A549 (cell line): ENCODE results near the gene QSOX1. TPM values are rescaled to one million over a fixed set of nuclear protein-coding genes. Genes with fewer than 3 reads are reported as not detected.

Experiments
- ATAC-seq, 2 experiments: fragments of 200-7000 bp in 1 of 2; fragments of >200 bp in 1 of 2; cut with Nextera tagmentation in 1 of 2; cut with Tn5 transposase in 1 of 2; 3 replicates each; pipeline versions ENCODE4 v1.8.0 to v1.9.1; 2018 to 2020; ENCODE audit warnings: mild to moderate bottlenecking in 1 of 2, moderate library complexity in 1 of 2
- CTCF ChIA-PET: fragments of 300-600 bp; sonication (Branson Sonifier 250); formaldehyde crosslinking; extraction: SDS; loops from one replicate; lab custom pipeline; 2021; ENCODE audit warnings: antibody characterized with exemption, inconsistent platforms; lab: Yijun Ruan, JAX
- POLR2A ChIA-PET: fragments of 350-600 bp; formaldehyde crosslinking; extraction: SDS; loops from one replicate; lab custom pipeline; 2021; ENCODE audit warnings: antibody characterized with exemption, inconsistent platforms; lab: Yijun Ruan, JAX
- DNase-seq, 2 experiments: peaks; one replicate each; pipeline versions ENCODE4 v3.0.0 to v3.0.0-alpha.2; 2011 to 2016; ENCODE audit warnings: low read depth in 1 of 2, low spot score in 1 of 2
- FAIRE-seq: peaks from 2 replicates; lab custom pipeline; 2011; peaks lifted over from hg19 to GRCh38; lab: Jason Lieb, UNC
- H3K27ac ChIP-seq, 2 experiments: fragments of >200 bp; sonication (Bioruptor Twin); formaldehyde crosslinking; 3 replicates each; pipeline ENCODE4 v1.5.1; 2016 to 2017
- H3K4me1 ChIP-seq: fragments of >200 bp; sonication (Bioruptor Twin); formaldehyde crosslinking; 3 replicates; pipeline ENCODE4 v1.6.1; 2016
- H3K4me2 ChIP-seq: fragments of >200 bp; sonication (Bioruptor Twin); formaldehyde crosslinking; 3 replicates; pipeline ENCODE4 v1.6.1; 2016
- H3K4me3 ChIP-seq: fragments of >200 bp; sonication (Bioruptor Twin); formaldehyde crosslinking; 3 replicates; pipeline ENCODE4 v1.5.1; 2016
- H3K9me3 ChIP-seq: fragments of >200 bp; sonication (Bioruptor Twin); formaldehyde crosslinking; 3 replicates; pipeline ENCODE4 v1.6.1; 2016
- CBX8 ChIP-seq: fragments of 200-600 bp; sonication (generic); IDR thresholded peaks from 2 replicates; pipeline ENCODE4 v1.6.1; 2016
- CHD4 ChIP-seq: fragments of 200-600 bp; sonication (generic); IDR thresholded peaks from 2 replicates; pipeline ENCODE4 v1.6.1; 2016; ENCODE audit warnings: antibody characterized with exemption, mild to moderate bottlenecking, borderline replicate concordance
- E2F6 ChIP-seq: IDR thresholded peaks from 2 replicates; pipeline ENCODE4 v1.6.1; 2012; ENCODE audit warnings: low read depth, borderline replicate concordance
- EP300 ChIP-seq, 2 experiments: fragments of >200 bp; sonication (Bioruptor Twin); formaldehyde crosslinking; IDR thresholded peaks; 2 replicates in 1 of 2; 3 replicates in 1 of 2; pipeline ENCODE4 v1.6.1; 2016 to 2017
- HES2 ChIP-seq: fragments of >200 bp; sonication (Bioruptor Twin); formaldehyde crosslinking; IDR thresholded peaks from 2 replicates; pipeline ENCODE4 v1.6.1; 2016
- KDM5A ChIP-seq: fragments of 200-600 bp; sonication (generic); IDR thresholded peaks from 2 replicates; pipeline ENCODE4 v1.6.1; 2016; ENCODE audit warnings: antibody characterized with exemption, mild to moderate bottlenecking
- RAD21 ChIP-seq, 2 experiments: fragments of >200 bp in 1 of 2; sonication (Bioruptor Twin) in 1 of 2; formaldehyde crosslinking in 1 of 2; IDR thresholded peaks in 1 of 2; conservative IDR thresholded peaks in 1 of 2; 2 replicates in 1 of 2; 3 replicates in 1 of 2; pipeline ENCODE4 v1.6.1; 2012 to 2018; ENCODE audit warnings: inconsistent platforms in 1 of 2
- RARB ChIP-seq: fragments of 250-450 bp; sonication (Bioruptor Pico); IDR thresholded peaks from 2 replicates; pipeline ENCODE4 v1.8.0; 2021; ENCODE audit warnings: mild to moderate bottlenecking, moderate library complexity
- TFCP2L1 ChIP-seq: fragments of 250-450 bp; sonication (Bioruptor Pico); IDR thresholded peaks from 2 replicates; pipeline ENCODE4 v1.5.0; 2021; ENCODE audit warnings: mild to moderate bottlenecking
- TP53 ChIP-seq: fragments of 250-450 bp; sonication (Bioruptor Pico); IDR thresholded peaks from 2 replicates; pipeline ENCODE4 v1.5.0; 2021; ENCODE audit warnings: mild to moderate bottlenecking, moderate library complexity
- ZNF302 ChIP-seq: fragments of 250-450 bp; sonication (Bioruptor Pico); IDR thresholded peaks from 2 replicates; pipeline ENCODE4 v1.9.0; 2021; ENCODE audit warnings: inconsistent platforms, mild to moderate bottlenecking, moderate library complexity
- WGBS: methylation state at CpG from one replicate; pipeline ENCODE4 v1.1.6; 2017; ENCODE audit errors: missing lambda C conversion rate; 5-methylcytosine and 5-hydroxymethylcytosine counted together
- polyA plus RNA-seq, 4 experiments: library from polyadenylated mRNA; depleted of rRNA in 3 of 4; stranded (reverse); fragments of >200 nt; fragmentation: RNase III in 1 of 4; extraction: RNeasy Plus Mini Kit Qiagen cat#74134 plus additional on column Dnase treatment in 1 of 4; gene quantifications; 2 replicates in 3 of 4; 3 replicates in 1 of 4; pipeline ENCODE4 v1.2.3, GENCODE V29; 2011 to 2017
- TF ChIP-seq, protein P1 (sequence below): fragments of 150-350 bp; IDR thresholded peaks from 2 replicates; pipeline ENCODE4 v1.6.1; 2014; ENCODE audit warnings: low read depth, mild to moderate bottlenecking, low read length
- TF ChIP-seq, protein P2 (sequence below): fragments of 250-450 bp; sonication (Bioruptor Pico); IDR thresholded peaks from 2 replicates; pipeline ENCODE4 v1.5.0; 2021; ENCODE audit warnings: mild to moderate bottlenecking, moderate library complexity, borderline replicate concordance
- TF ChIP-seq, protein P3 (sequence below): fragments of >200 bp; sonication (Bioruptor Twin); formaldehyde crosslinking; IDR thresholded peaks from 3 replicates; pipeline ENCODE4 v1.5.1; 2016
- TF ChIP-seq, protein P4 (sequence below): fragments of >200 bp; sonication (Bioruptor Twin); formaldehyde crosslinking; IDR thresholded peaks from 3 replicates; pipeline ENCODE4 v1.6.1; 2016

QSOX1 gene
- polyA plus RNA-seq, 2 of the 4 experiments (the other 2 are of a cell fraction), result 43.8 to 60.2 TPM

- Histone ChIP-seq H3K27ac (no peak overlapping the region), H3K4me3 (no peak overlapping the region), H3K4me1 (no peaks in the 10 kb centered on the region; the same call in 2 of the 3 replicates), H3K4me2 (no peak overlapping the region), H3K9me3 (no peaks in the 10 kb centered on the region)
- no peak for FAIRE-seq
- no peak for DNase-seq
- 69% methylated on average over 6 of the region's 6 CpGs for WGBS
- TF ChIP-seq, protein P1, sequence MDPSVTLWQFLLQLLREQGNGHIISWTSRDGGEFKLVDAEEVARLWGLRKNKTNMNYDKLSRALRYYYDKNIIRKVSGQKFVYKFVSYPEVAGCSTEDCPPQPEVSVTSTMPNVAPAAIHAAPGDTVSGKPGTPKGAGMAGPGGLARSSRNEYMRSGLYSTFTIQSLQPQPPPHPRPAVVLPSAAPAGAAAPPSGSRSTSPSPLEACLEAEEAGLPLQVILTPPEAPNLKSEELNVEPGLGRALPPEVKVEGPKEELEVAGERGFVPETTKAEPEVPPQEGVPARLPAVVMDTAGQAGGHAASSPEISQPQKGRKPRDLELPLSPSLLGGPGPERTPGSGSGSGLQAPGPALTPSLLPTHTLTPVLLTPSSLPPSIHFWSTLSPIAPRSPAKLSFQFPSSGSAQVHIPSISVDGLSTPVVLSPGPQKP, result no peak
- TF ChIP-seq TFCP2L1, result no peak
- TF ChIP-seq RAD21 (conservative IDR thresholded peaks at IDR 0.05 in 1 of 2, IDR thresholded peaks at IDR 0.05 in 1 of 2), result no peak
- no peak for TF ChIP-seq E2F6
- TF ChIP-seq CBX8, result no peak
- TF ChIP-seq HES2, result no peak
- TF ChIP-seq ZNF302, result no peak
- no peak for TF ChIP-seq EP300 (IDR thresholded peaks at IDR 0.05)
- TF ChIP-seq RARB, result no peak
- TF ChIP-seq, protein P2, sequence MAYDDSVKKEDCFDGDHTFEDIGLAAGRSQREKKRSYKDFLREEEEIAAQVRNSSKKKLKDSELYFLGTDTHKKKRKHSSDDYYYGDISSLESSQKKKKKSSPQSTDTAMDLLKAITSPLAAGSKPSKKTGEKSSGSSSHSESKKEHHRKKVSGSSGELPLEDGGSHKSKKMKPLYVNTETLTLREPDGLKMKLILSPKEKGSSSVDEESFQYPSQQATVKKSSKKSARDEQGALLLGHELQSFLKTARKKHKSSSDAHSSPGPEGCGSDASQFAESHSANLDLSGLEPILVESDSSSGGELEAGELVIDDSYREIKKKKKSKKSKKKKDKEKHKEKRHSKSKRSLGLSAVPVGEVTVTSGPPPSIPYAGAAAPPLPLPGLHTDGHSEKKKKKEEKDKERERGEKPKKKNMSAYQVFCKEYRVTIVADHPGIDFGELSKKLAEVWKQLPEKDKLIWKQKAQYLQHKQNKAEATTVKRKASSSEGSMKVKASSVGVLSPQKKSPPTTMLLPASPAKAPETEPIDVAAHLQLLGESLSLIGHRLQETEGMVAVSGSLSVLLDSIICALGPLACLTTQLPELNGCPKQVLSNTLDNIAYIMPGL (CRISPR knock-in tag), result no peak
- TF ChIP-seq, protein P3, sequence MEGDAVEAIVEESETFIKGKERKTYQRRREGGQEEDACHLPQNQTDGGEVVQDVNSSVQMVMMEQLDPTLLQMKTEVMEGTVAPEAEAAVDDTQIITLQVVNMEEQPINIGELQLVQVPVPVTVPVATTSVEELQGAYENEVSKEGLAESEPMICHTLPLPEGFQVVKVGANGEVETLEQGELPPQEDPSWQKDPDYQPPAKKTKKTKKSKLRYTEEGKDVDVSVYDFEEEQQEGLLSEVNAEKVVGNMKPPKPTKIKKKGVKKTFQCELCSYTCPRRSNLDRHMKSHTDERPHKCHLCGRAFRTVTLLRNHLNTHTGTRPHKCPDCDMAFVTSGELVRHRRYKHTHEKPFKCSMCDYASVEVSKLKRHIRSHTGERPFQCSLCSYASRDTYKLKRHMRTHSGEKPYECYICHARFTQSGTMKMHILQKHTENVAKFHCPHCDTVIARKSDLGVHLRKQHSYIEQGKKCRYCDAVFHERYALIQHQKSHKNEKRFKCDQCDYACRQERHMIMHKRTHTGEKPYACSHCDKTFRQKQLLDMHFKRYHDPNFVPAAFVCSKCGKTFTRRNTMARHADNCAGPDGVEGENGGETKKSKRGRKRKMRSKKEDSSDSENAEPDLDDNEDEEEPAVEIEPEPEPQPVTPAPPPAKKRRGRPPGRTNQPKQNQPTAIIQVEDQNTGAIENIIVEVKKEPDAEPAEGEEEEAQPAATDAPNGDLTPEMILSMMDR, result no peak
- ATAC-seq, result peak; percentile 45 to 47; a peak in 3 of 6 replicates
- ChIA-PET POLR2A (no interaction called here), CTCF (interaction anchor here (0.6 to 1.4 kb wide), 4 partner anchors 12 to 34 kb away, joined by 3 to 6 read pairs (median 4); no protein-coding TSS in a partner anchor)
Observed at GRCh38 chr1:180144659-180145357, 9.9 kb upstream of the QSOX1 start.

DNA sequence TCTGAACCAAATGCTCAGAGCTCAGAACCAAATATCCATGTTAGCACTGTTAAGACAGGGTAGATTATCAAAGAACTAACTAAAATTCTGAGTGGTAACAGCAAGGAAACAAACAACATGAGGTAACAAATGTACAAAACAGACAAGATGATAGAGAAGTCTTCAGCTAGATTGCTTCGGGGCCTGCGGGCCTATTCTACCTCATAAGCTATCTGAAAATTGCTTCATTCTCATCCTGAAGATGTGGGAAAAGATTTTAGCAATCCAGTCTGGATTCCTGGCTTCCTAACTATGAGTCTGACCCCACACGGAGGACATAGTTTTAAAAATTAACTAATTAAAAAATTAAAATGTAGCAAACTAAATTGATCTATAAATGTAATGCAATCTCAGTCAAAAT, 9.2 kb upstream of the QSOX1 start:
- no peak for FAIRE-seq
- ATAC-seq, result no peak
- H3K27ac ChIP-seq, result no peak overlapping the region
- H3K9me3 ChIP-seq, result no peaks in the 10 kb centered on the region
- ChIA-PET CTCF (interaction anchor here (0.7 to 1.4 kb wide), 3 partner anchors 13 to 34 kb away, joined by 3 to 6 read pairs (median 4); no protein-coding TSS in a partner anchor), POLR2A (no interaction called here)
- no peak overlapping the region for H3K4me2 ChIP-seq
- DNase-seq, result no peak
- 88% methylated on average over 3 of the region's 3 CpGs for WGBS
- no peak for TF ChIP-seq TP53 (CRISPR knock-in tag)
- TF ChIP-seq CHD4, result no peak
- no peak for TF ChIP-seq KDM5A
- TF ChIP-seq, protein P4, sequence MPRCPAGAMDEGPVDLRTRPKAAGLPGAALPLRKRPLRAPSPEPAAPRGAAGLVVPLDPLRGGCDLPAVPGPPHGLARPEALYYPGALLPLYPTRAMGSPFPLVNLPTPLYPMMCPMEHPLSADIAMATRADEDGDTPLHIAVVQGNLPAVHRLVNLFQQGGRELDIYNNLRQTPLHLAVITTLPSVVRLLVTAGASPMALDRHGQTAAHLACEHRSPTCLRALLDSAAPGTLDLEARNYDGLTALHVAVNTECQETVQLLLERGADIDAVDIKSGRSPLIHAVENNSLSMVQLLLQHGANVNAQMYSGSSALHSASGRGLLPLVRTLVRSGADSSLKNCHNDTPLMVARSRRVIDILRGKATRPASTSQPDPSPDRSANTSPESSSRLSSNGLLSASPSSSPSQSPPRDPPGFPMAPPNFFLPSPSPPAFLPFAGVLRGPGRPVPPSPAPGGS, result no peak
- H3K4me3 ChIP-seq, result no peak overlapping the region
- H3K4me1 ChIP-seq, result no peaks in the 10 kb centered on the region; the same call in 2 of the 3 replicates
